Measurements from ENCODE around the gene GLA. TPM values are rescaled to one million over a fixed set of nuclear protein-coding genes. Genes with fewer than 3 reads are reported as not detected.

Gene GLA
- total RNA-seq, 1 experiment from 2014 or later, result 41.9 TPM

- no peak overlapping the region for H3T11ph ChIP-seq (ENCODE audit: low read length)
- H2BK120ac ChIP-seq (ENCODE audit: low read depth, low read length, poor library complexity, severe bottlenecking), result no peak overlapping the region
- H3K4me1 ChIP-seq (ENCODE audit: insufficient read depth, low read length), result no peaks in the 10 kb centered on the region; the same call in 1 of the 2 replicates
- H3K23me2 ChIP-seq (ENCODE audit: insufficient read length, low read depth, low read length, poor library complexity, severe bottlenecking), result no peaks in the 10 kb centered on the region
- H3K9ac ChIP-seq (ENCODE audit: extremely low read depth, insufficient read length, low read length), result no peak overlapping the region
- no peak overlapping the region for H3K56ac ChIP-seq (ENCODE audit: insufficient read length, low read depth, low read length)
- no peak overlapping the region for H3K4ac ChIP-seq (ENCODE audit: low read depth, low read length)
- H2BK5ac ChIP-seq (ENCODE audit: insufficient read length, low read length), result no peak overlapping the region
- no peak overlapping the region for H3K27ac ChIP-seq (ENCODE audit: insufficient read length, low read depth, low read length)
- Mint-ChIP-seq H3K9me3 (peaks cover 75 to 82% of the 10 kb centered on the region in 2 experiments), H3K27ac (no peak overlapping the region), H3K36me3 (ENCODE audit: insufficient read depth in 1 of 3, low read depth in 3 of 3) (peaks cover 0 to 4% (median 0%) of the 10 kb centered on the region in 3 experiments; a peak in 2 of 7 replicates), H3K4me1 (no peaks in the 10 kb centered on the region), H3K4me3 (no peak overlapping the region), H3K27me3 (ENCODE audit: low read depth) (peaks cover 5% of the 10 kb centered on the region; the same call in 1 of the 2 replicates)
- no peak for TF ChIP-seq CTCF (conservative IDR thresholded peaks at IDR 0.05)
- H3K9me3 ChIP-seq (ENCODE audit: control insufficient read depth, low read depth, low read length), result peaks cover 54% of the 10 kb centered on the region
- no peak overlapping the region for H2AK5ac ChIP-seq (ENCODE audit: insufficient read length, low read length)
- H4K8ac ChIP-seq (replicated peaks; ENCODE audit: insufficient read length, low read depth, low read length), result no peak overlapping the region
- H3K18ac ChIP-seq (ENCODE audit: insufficient read length, low read depth, low read length), result no peak overlapping the region
- no peak overlapping the region for H4K5ac ChIP-seq (ENCODE audit: insufficient read length, low read depth, low read length)
- no peak overlapping the region for H2BK12ac ChIP-seq (ENCODE audit: insufficient read length, low read depth, low read length)
- H2BK15ac ChIP-seq (ENCODE audit: low read depth, low read length), result no peak overlapping the region
- no peaks in the 10 kb centered on the region for H3K27me3 ChIP-seq (ENCODE audit: insufficient read depth, low read length)
- no peaks in the 10 kb centered on the region for H4K20me1 ChIP-seq (ENCODE audit: control insufficient read depth, insufficient read depth, insufficient read length)
- no peaks in the 10 kb centered on the region for H3K79me1 ChIP-seq (ENCODE audit: insufficient read depth, low read depth, low read length, poor library complexity, severe bottlenecking)
- no peak overlapping the region for H3K4me2 ChIP-seq (ENCODE audit: insufficient read depth, insufficient read length, low read length)
- no peak overlapping the region for H2AFZ ChIP-seq (ENCODE audit: low read length)
- no CpG with 5 or more reads among the region's 7 CpGs for WGBS (ENCODE audit: extremely low coverage, insufficient read length, low lambda C conversion rate)
- no peak overlapping the region for H2BK20ac ChIP-seq (ENCODE audit: low read depth, low read length, poor library complexity, severe bottlenecking)
- H3K79me2 ChIP-seq (ENCODE audit: insufficient read depth, low read length), result no peaks in the 10 kb centered on the region
- H3K23ac ChIP-seq (ENCODE audit: insufficient read length, low read depth, low read length), result no peak overlapping the region
- no peak overlapping the region for H4K91ac ChIP-seq (ENCODE audit: insufficient read length, low read depth, low read length)
- no peak for DNase-seq
- no peak overlapping the region for H3K14ac ChIP-seq (ENCODE audit: insufficient read depth, low read length)
Measured at GRCh38 chrX:101360390-101360789, 47.3 kb downstream of the GLA start.

All from H9 (cell line).